PC-3 (cell line): Measurements from ENCODE around the gene BLACAT1. TPM values are rescaled to one million over a fixed set of nuclear protein-coding genes. Genes with fewer than 3 reads are reported as not detected.
"Not testable (repeated sequence)": the region's sequence is repeated elsewhere in the genome, so short reads cannot be mapped to it uniquely, and the experiment has no call there.

Source experiments
- ATAC-seq: fragments of 200-7000 bp; cut with Tn5 transposase; 2 replicates; pipeline ENCODE4 v1.9.1; 2020; ENCODE audit warnings: mild to moderate bottlenecking, moderate library complexity
- BruUV-seq: library from RNA; stranded (reverse); fragments of 400-500 nt; replicated peaks from 2 replicates; lab custom pipeline; 2021; lab: Mats Ljungman, UMichigan
- CTCF ChIA-PET: fragments of 300-600 bp; sonication (Branson Sonifier 250); formaldehyde crosslinking; loops from one replicate; lab custom pipeline; 2022; ENCODE audit warnings: antibody characterized with exemption; lab: Charles Lee
- POLR2A ChIA-PET: fragments of 300-600 bp; sonication (Branson Sonifier 250); formaldehyde crosslinking; loops from one replicate; lab custom pipeline; 2022; ENCODE audit warnings: antibody characterized with exemption; ENCODE audit not compliant: unreplicated experiment; lab: Charles Lee
- DNase-seq: peaks from one replicate; pipeline ENCODE4 v3.0.0-alpha.2; 2015
- H2AFZ ChIP-seq: fragments of 300-600 bp; sonication (generic); 2 replicates; pipeline ENCODE4 v1.6.0; 2016; ENCODE audit warnings: antibody characterized with exemption, low read length
- H3F3A ChIP-seq: fragments of 300-600 bp; sonication (generic); one replicate; pipeline ENCODE4 v1.6.0; 2017; ENCODE audit warnings: antibody characterized with exemption, low read length, control low read depth, mild to moderate bottlenecking; ENCODE audit not compliant: unreplicated experiment
- H3K27ac ChIP-seq: fragments of 300-600 bp; sonication (generic); 2 replicates; pipeline ENCODE4 v1.5.1; 2016; ENCODE audit warnings: mild to moderate bottlenecking, low read length
- H3K27me3 ChIP-seq: fragments of 300-600 bp; sonication (generic); 2 replicates; pipeline ENCODE4 v1.6.1; 2016; ENCODE audit warnings: low read length, mixed read lengths
- H3K36me3 ChIP-seq: fragments of 300-600 bp; sonication (generic); 2 replicates; pipeline ENCODE4 v1.6.1; 2016; ENCODE audit warnings: low read depth, mixed run types, low read length, mixed read lengths
- H3K4me1 ChIP-seq: fragments of 300-600 bp; sonication (generic); 2 replicates; pipeline ENCODE4 v1.5.1; 2016; ENCODE audit warnings: low read length; ENCODE audit not compliant: insufficient read depth
- H3K4me2 ChIP-seq: fragments of 300-600 bp; sonication (generic); 2 replicates; pipeline ENCODE4 v1.6.0; 2016; ENCODE audit warnings: low read length
- H3K4me3 ChIP-seq: fragments of 300-600 bp; sonication (generic); 2 replicates; pipeline ENCODE4 v1.5.1; 2016; ENCODE audit warnings: mild to moderate bottlenecking, low read length, mixed read lengths
- H3K79me2 ChIP-seq: fragments of 300-600 bp; sonication (generic); 2 replicates; pipeline ENCODE4 v1.6.1; 2017; ENCODE audit warnings: low read length, mixed read lengths
- H3K9ac ChIP-seq: fragments of 300-600 bp; sonication (generic); 2 replicates; pipeline ENCODE4 v1.6.0; 2016; ENCODE audit warnings: mild to moderate bottlenecking, low read length
- H3K9me2 ChIP-seq: fragments of 300-600 bp; sonication (generic); replicated peaks from 2 replicates; pipeline ENCODE4 v1.6.1; 2016; ENCODE audit warnings: mixed run types, low read length, mixed read lengths
- H3K9me3 ChIP-seq: fragments of 300-600 bp; sonication (generic); 2 replicates; pipeline ENCODE4 v1.6.1; 2016; ENCODE audit warnings: low read length, mixed read lengths
- H4K20me1 ChIP-seq: fragments of 300-600 bp; sonication (generic); 2 replicates; pipeline ENCODE4 v1.6.1; 2016; ENCODE audit warnings: low read length, mixed read lengths
- CTCF ChIP-seq: fragments of 300-600 bp; sonication (generic); conservative IDR thresholded peaks from 2 replicates; pipeline ENCODE4 v1.5.1; 2017; ENCODE audit warnings: antibody characterized with exemption, low read depth, mild to moderate bottlenecking, low read length
- EZH2 ChIP-seq: fragments of 300-600 bp; sonication (generic); IDR thresholded peaks from one replicate; pipeline ENCODE4 v1.6.1; 2017; ENCODE audit warnings: antibody characterized with exemption, mild to moderate bottlenecking, low read length; ENCODE audit not compliant: unreplicated experiment
- EZH2phosphoT487 ChIP-seq: fragments of 300-600 bp; sonication (generic); IDR thresholded peaks from 2 replicates; pipeline ENCODE4 v1.6.1; 2018; ENCODE audit warnings: mild to moderate bottlenecking, antibody characterized with exemption, low read length, borderline replicate concordance
- intact Hi-C: fragments of 100-400 bp; cut with micrococcal nuclease; formaldehyde crosslinking; loops from 2 replicates; pipeline ENCODE4 v1.9.0; 2023
- total RNA-seq: library from RNA; depleted of rRNA; stranded (reverse); fragments of >200 nt; gene quantifications from 2 replicates; pipeline ENCODE4 v1.2.3, GENCODE V29; 2014

BLACAT1 gene
- total RNA-seq, 1 experiment from 2014 or later: 1.5 TPM

GRCh38 chr1:205483372-205483771 lies 27.5 kb upstream of the BLACAT1 start:
- Histone ChIP-seq H3K4me3 (no peak overlapping the region), H3K9ac (no peak overlapping the region), H3K27me3 (peaks cover 7% of the 10 kb centered on the region; the same call in 1 of the 2 replicates), H3K27ac (no peak overlapping the region), H3F3A (no peaks in the 10 kb centered on the region), H3K9me2 (no peaks in the 10 kb centered on the region), H3K79me2 (no peaks in the 10 kb centered on the region), H4K20me1 (no peaks in the 10 kb centered on the region), H3K4me2 (no peak overlapping the region), H3K4me1 (peaks cover 4% of the 10 kb centered on the region), H2AFZ (no peak overlapping the region), H3K36me3 (no peaks in the 10 kb centered on the region), H3K9me3 (no peaks in the 10 kb centered on the region)
- BruUV-seq: no TSS peak
- DNase-seq: no peak
- TF ChIP-seq CTCF (no peak), EZH2 (no peak), EZH2phosphoT487 (no peak)
- ChIA-PET CTCF (no interaction called here), POLR2A (no interaction called here)
- intact Hi-C loops: no loop called here
- no peak for ATAC-seq

DNA sequence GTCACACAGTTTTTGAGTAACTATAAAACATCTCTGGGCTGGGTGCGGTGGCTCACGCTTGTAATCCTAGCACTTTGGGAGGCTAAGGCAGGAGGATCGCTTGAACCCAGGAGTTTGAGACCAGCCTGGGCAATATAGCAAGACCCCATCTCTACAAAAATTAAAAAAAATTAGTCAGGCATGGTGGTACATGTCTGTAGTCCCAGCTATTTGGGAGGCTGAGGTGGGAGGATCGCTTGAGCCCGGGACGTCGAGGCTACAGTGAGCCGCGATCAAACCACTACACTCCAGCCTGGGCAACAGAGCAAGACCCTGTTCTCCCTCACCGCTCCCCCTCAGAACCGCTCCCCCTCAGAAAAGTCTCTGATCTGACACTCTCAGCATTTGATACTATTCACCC lies 26.7 kb upstream of the BLACAT1 start:
- H3K27ac ChIP-seq, H3K4me3 ChIP-seq, H3F3A ChIP-seq, H3K36me3 ChIP-seq, BruUV-seq, DNase-seq, H2AFZ ChIP-seq, H3K79me2 ChIP-seq, H4K20me1 ChIP-seq, H3K27me3 ChIP-seq, H3K4me2 ChIP-seq, POLR2A ChIA-PET, H3K9ac ChIP-seq, H3K9me2 ChIP-seq, intact Hi-C loops, ATAC-seq, H3K9me3 ChIP-seq: not testable (repeated sequence)
- CTCF ChIA-PET: interaction anchor here (1.5 kb wide), 1 partner anchor 59 kb away, joined by 4 read pairs; no protein-coding TSS in a partner anchor
- H3K4me1 ChIP-seq: peaks cover 12% of the 10 kb centered on the region

DNA sequence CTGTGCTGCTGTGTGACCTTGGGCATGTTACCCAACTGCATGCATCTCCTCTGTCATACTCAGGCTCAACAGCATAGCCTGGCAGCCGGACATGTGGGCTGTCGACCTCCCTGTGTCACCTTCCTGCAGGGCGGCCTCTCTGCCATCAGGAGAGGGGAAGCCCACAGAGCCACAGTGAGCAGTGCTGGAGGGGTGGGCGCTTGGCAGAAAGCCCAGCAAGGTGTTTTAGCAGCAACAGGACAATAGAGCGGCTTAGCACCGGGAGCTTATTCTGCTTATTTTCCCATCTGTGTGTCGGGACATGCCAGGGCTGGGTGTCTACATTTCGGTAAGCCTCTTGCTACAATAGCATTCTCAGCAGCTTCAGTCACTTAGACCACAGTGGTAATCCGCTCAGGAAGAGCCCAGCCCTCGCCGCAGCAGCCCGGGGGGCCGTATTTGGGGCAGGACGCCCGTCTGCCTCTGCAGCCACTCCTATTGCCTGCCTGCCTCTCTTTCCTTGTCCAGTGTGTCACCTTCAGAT lies 25.8 kb upstream of the BLACAT1 start:
- H3K27ac ChIP-seq: no peak overlapping the region
- intact Hi-C loops: no loop called here

More for the DNA sequence above, 25.8 kb upstream of the BLACAT1 start:
- Histone ChIP-seq H3K9ac (no peak overlapping the region), H3K79me2 (no peaks in the 10 kb centered on the region), H4K20me1 (no peaks in the 10 kb centered on the region), H3F3A (no peaks in the 10 kb centered on the region), H2AFZ (no peak overlapping the region), H3K4me2 (no peak overlapping the region), H3K4me3 (no peak overlapping the region), H3K36me3 (no peaks in the 10 kb centered on the region), H3K4me1 (peaks cover 18% of the 10 kb centered on the region), H3K27me3 (peaks cover 7% of the 10 kb centered on the region; the same call in 1 of the 2 replicates), H3K9me3 (no peaks in the 10 kb centered on the region), H3K9me2 (no peaks in the 10 kb centered on the region)
- POLR2A ChIA-PET: no interaction called here
- ATAC-seq (no peak), DNase-seq (no peak)
- no TSS peak for BruUV-seq
- TF ChIP-seq EZH2 (no peak), CTCF (no peak)
- CTCF ChIA-PET: interaction anchor here (1.5 kb wide), 1 partner anchor 58 kb away, joined by 4 read pairs; no protein-coding TSS in a partner anchor
